HG02642 (cell line): Measurements from ENCODE around the gene ERCC5.

Experiments used
- ATAC-seq: cut with Tn5 transposase; IDR thresholded peaks from one replicate; pipeline ENCODE4 v1.9.1; 2021; ENCODE audit warnings: mild to moderate bottlenecking; ENCODE audit not compliant: unreplicated experiment, poor library complexity

Gene ERCC5

DNA sequence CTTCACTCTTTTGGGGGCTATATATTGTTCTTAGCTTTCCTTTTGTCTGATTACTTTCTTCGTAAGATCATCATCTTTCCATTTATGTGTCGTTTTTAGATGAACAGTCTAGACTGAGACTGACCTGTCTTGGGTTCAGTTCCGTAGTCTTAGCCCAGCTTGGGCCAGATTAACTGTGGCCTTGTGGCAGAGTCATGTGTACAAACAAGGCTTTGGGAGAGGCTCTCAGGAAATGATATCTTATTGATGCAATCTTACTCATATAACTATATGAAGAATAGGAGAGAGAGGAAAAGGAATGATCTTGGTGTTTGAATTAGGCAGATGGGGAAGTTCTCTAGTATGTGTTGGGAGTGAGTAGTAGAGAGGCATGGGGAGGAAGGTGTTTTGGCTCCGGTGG, 6.8 kb upstream of the ERCC5 start:
- ATAC-seq: no peak

DNA sequence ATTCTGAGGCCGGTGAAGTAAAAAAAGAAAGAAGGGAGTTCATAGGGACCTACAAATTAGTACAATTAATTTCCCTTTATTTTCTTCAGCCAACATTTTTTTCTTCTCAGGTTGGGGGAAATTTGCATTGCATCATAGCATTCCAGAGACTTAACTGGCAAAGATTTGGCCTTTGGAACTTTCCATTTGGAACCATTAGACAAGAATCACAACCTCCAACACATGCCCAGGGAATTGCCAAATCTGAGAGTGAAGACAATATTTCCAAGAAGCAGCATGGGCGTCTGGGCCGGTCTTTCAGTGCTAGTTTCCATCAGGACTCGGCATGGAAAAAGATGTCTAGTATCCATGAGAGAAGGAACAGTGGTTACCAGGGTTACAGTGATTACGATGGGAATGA, 6.4 kb upstream of the ERCC5 start:
- no peak for ATAC-seq

DNA sequence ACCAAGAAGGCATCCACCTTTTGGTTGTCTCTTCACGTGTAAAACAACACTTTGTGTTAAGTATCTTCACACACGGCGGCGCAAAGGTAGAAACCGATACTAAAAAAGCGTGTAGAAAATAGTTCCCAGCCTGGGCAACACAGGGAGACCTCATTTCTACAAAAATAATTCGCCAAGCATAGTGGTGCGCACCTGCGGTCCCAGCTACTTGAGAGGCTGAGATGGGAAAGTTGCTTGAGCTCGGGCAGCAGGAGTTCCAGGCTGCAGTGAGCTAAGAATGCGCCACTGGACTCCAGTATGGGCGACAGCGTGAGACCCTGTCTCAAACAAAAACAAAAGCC, 573 bp upstream of the ERCC5 start:
- ATAC-seq: peak; percentile 28

DNA sequence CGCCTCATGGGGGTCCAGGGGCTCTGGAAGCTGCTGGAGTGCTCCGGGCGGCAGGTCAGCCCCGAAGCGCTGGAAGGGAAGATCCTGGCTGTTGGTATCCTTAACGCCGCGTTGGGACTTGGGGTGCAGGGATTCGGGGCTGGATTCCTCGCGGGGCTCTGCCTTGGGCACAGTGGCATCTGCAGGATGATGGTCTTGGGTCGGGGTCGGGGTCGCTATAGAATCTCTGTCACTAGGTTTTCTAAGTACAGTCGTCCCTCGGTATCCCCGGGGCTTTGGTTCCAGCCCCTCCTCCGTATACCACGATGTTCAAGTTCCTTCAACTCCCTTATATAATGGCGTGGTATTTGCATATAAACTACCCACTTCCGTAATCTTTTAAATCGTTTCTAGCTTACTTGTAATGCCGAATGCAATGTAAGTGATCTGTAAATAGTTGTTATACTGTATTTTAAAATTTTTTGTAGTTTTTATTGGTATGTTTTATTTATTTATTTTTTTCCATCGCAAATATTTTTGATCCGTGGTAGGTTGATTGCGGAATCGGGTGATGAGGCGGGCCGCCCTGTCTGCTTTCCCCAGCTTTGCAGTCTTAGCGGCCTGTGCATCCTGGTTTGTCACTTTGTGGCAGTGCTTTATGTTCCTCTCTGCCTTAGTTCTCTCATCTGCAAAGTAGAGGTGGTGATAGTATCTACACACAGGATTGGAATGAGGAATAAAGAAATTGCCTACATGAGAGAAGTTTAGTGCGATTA, 606 bp downstream of the ERCC5 start:
- ATAC-seq: peak; percentile 32

DNA sequence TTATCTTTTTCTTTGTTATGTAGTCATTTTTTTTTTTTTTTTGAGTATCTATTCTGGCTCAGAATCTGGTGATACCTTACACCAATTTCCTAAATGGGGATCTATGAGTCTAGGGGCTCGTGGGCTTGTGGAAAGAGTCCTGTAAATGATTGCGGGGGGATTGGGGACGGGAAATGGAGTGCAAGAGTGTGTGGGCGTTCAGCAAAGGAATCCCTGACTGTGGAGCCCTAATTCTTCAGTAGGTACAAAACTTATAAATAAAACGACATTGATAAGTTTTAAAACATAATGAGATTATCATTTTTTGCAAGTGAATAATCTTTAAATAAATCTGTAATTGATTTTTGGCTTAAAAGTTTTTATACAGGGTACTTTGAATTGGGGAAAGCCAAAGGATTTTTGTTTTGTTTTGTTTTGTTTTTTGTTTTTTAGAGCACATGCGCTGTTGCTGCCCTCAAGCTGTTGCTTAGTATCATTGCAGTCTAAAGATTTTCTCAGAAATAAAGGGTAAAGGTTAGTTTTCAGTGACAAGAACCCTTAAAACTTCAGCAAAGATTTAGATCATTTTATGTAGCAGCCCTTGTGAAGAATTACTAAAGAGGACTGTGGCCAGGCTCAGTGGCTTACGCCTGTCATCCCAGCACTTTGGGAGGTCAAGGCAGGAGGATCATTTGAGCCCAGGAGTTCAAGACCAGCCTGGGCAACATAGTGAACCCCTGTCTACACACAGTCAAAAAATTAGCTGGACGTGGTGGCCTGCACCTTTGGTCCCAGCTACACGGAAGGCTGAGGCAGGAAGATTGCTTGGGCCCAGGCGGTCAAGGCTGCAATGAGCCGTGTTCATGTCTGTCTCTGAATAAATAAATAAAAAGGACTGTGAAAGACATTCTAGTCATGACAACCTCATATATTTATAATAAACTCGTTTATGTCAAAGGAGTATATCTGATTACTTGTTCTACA, 1.7 kb downstream of the ERCC5 start:
- ATAC-seq: no peak

DNA sequence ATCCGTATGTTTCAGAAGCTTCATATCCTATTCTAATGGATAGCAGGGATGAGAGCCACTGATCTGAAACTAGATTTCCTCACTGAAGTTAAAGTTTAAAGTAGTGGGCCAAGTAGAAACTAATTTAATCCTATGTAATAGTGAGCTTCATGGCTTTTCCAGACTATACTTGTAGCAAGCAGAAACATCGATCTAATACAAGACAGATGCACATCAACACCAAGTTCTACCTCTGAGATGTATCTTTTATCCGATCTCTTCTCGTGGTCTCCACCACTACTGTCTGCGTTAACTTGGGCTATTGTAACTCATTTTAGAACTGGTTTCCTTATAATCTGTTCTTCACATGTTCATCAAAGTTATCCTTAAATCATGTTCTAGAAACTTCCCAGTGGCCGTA, 3.1 kb downstream of the ERCC5 start:
- ATAC-seq: no peak

DNA sequence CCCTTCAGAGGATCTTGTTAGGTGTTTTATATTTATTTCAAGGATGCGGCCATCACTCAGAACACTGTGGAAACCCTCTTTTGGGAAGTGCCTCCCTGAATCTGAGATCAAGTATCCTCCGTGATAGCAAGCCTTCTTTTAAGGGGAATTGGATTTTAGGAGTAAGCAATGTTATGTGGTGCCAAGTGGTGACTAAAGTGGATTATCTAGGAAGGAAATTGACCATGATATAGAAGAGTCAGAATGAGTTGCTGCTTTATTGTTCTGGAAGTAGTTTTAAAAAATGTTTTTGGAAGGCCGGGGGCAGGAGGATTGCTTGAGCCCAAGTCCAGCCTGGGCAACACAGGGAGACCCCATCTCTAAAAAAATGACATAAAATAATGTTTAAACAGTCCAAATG, 6.7 kb downstream of the ERCC5 start:
- ATAC-seq: no peak

DNA sequence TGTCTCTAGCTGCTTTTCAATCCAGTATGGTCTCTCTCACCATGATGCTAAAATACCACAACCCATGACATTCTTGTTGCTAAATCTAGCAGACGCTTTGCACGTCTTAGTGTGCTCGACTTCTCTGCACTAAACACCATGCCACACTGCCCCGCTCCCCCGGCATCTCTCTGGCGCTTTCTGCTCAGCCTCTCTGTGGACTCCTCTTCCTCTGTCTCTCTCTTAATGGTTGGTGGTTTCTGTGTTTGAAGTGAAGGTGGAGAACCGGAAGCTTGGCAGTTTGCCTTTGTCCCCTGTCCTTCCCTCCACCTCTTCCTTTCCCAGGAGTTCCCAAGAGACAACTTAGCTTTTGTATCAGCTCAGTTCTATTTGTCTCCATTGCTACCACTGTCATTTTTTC, 8.8 kb downstream of the ERCC5 start:
- ATAC-seq: no peak

DNA sequence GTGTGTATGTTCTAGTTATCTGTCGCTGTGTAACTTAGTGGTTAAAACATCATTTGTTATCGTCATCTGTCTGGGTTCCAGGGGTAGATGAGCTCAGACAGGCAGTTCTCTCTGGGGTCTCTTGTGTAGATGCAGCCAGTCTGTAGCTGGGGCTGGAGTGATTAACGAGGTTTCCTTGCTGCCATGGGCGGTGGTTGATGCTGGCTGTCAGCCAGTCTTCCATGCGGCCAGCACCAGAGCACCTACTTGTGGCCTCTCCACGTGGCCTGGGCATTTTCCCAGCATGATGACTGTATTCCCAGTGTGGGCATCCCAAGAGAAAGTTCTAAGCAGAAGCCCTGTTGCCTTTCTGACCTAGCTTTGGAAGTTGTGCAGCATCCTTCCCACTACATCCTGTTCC, 10.7 kb downstream of the ERCC5 start:
- ATAC-seq: no peak

DNA sequence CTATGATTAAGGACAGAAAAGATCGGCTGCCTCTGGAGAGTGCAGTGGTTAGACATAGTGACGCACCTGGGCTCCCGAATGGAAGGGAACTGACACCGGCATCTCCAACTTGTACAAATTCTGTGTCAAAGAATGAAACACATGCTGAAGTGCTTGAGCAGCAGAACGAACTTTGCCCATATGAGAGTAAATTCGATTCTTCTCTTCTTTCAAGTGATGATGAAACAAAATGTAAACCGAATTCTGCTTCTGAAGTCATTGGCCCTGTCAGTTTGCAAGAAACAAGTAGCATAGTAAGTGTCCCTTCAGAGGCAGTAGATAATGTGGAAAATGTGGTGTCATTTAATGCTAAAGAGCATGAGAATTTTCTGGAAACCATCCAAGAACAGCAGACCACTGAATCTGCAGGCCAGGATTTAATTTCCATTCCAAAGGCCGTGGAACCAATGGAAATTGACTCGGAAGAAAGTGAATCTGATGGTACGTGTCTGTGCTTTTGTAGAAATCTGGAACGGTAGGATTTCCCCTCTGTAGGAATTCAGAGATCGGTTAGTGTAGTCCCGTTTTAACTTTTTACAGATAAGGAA, 16.9 kb downstream of the ERCC5 start:
- no peak for ATAC-seq

DNA sequence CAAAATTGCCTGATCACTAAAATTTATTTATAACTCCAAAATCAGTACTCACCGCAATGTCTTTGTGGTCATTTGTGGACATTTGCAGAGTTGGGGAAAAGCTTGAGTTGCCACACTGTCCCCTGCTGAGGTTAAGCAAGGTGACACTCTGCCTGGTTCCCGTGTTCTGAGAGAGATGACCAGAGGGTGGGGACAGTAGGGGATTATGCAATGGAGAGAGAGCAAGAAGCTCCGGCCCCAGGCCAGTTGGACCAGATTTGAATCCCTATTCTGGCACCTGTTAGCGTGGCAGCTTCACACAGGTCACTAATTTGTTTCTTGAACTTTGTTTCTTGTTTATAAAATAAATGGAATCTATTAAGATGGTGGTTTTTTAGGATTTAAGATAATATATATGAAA, 17.8 kb downstream of the ERCC5 start:
- no peak for ATAC-seq

DNA sequence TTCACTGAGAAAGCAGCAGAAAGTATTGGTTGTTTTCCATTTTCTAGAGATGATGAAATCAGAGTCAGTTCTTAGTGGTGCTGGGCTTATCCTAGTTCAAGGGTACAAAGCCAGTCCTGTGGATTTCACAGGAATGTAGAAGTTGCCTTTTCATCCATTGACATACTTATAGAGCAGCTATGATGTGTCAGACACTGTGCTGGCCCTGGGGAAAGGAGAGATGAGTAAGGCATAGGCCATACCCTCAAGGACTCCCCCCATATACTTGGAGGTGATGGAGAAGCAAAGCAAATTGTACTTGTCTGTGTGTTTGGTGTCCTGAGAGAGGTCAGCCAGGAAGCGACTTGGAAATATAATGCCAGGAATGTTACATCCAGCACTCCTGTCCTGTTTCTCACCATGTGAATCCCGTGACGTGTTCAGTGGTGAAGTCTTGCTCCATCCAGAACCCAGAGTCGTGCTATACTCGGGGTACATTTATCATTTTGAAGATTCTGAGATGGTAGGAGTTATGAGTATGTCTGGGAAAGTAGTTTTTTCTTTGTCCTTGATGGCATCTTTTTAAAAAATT, 22.6 kb downstream of the ERCC5 start:
- ATAC-seq: no peak

DNA sequence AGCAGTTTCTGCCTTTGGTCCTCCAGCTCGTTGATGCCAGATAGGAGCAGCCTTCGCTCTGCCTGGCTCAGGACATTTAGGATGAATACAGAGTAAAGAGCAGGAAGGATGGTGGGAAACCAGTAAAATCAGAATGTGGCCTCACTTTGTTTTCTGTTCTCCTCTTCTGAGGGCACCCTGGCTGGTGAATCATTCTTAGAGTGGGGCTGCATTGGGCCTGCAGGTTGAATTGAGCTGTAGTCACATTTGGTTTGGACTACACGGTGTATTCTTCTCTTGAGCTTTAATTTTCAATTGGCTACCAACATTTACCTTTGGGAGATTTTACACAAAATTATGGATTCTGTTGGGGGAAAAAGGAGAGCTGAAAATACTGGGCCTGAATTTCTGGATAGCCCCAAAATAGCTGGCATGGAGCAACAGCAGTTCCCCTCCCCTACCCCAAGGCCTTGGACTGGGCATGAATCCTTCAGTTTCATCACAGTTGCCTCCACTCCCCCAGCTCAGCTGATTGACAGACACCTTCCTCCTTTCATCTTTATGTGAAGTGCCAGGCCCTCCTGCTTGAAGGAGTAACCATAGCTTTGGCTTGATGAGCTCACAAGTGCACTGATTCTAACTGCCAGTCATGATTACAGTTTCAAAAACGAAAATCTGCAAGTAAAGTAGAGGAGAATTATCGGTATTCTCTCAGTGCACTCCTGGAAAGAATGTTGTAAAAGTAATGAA, 24.3 kb downstream of the ERCC5 start:
- ATAC-seq: peak; percentile 18

DNA sequence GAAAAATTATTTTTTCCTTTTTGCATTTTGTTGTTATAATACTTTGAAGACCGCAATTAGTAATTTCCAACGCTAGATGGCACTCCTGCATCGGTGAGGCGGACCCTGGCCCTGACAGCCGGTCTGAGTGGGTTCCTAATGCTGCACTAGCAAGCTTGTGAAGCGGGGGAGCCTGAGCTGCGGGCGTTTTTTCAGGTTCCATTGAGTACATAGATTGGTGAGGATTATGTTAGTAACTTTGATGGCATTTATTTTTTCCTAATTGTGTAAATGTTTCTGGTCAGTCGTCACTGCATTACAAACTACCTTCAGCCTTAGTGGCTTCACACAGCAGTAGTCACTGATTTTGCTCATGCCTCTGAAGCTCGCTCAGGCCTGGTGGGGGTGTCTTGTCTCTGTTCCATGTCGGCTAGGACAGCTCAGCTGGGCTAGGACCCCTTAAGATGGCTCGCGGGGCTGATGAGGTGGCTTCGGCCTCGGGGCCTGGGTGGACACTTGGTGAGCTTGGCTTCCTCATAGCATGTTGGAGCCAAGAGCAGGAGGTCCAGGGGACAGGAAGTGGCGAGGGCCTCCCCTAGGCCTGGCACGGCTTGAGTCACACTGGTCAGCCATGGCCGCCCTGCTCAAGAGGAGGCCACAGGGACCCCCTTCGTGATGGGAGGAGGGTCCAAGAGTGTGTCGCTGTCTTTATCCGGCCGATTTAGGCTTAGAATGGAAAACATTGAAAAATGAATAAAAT, 25.0 kb downstream of the ERCC5 start:
- ATAC-seq: peak; percentile 81

DNA sequence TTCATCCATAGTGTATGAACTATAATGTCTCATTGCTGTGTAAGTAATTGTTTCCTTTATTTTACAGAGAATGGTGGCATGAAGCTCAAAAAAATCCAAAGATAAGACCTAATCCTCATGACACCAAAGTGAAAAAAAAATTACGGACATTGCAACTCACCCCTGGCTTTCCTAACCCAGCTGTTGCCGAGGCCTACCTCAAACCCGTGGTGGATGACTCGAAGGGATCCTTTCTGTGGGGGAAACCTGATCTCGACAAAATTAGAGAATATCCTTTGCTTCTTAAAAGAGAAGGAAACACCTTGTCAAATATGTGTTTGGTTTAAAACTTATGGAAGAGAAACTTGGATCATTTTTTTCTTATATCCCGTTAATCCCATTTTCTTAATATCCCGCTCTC, 26.3 kb downstream of the ERCC5 start:
- no peak for ATAC-seq

DNA sequence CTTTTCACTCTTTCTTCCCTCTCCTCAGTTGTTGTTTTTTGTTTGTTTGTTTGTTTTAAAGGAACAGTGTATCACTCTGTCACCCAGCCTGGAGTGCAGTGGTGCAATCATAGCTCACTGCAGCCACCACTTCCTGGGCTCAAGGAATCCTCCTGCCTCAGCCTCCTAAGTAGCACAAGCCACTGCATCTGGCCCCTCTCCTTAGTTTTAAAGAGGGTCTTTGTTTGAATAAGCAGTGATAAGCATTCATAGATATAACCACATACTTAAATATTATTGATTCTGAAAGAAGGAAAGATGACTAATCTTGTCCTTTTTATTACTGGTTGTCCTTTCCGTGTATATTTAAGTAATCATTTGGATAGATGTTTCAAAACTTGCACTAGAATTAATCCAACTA, 26.7 kb downstream of the ERCC5 start:
- no peak for ATAC-seq

DNA sequence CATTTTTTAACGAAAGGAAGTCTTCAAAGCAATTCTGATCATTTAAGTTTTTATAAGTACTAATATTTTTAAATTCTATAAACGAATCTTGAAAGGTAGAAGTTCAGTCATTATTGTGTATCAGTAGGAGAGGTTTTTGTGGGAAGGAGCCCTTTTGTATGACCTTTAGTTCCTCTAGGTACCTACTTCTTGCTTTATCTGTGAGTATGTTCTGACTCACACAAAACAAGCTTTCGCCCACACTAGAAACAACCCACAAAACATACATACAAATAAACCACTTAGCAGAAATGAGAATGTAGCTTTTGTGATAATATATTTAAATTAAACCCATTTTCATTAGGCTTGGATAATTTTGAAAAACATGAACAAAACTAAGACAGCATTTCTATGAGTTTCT, 27.8 kb downstream of the ERCC5 start:
- peak; percentile 52 for ATAC-seq

DNA sequence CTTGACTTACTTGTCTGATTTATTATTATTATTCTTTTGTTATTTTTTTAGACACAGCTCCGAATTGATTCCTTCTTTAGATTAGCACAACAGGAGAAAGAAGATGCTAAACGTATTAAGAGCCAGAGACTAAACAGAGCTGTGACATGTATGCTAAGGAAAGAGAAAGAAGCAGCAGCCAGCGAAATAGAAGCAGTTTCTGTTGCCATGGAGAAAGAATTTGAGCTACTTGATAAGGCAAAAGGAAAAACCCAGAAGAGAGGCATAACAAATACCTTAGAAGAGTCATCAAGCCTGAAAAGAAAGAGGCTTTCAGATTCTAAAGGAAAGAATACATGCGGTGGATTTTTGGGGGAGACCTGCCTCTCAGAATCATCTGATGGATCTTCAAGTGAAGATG, 29.4 kb downstream of the ERCC5 start:
- no peak for ATAC-seq

DNA sequence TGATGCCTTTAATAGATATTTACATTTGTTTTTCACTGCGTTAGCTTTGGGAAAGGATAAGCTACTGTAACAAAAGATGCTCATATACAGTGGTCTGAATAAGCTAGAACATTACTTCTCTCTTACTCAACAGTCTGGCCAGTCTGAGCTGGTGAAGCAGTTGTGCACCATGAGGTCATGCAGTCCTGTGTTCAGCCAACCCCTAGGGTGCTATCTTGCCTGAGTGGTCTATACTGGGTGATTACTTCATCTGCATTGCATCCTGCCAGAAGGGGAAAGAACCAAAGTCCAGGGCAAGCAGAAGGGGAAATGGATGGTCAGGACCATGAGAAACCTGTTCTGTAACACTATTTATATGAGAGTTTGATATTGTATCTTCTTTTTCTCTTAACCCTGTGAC, 31.5 kb downstream of the ERCC5 start:
- ATAC-seq: no peak

DNA sequence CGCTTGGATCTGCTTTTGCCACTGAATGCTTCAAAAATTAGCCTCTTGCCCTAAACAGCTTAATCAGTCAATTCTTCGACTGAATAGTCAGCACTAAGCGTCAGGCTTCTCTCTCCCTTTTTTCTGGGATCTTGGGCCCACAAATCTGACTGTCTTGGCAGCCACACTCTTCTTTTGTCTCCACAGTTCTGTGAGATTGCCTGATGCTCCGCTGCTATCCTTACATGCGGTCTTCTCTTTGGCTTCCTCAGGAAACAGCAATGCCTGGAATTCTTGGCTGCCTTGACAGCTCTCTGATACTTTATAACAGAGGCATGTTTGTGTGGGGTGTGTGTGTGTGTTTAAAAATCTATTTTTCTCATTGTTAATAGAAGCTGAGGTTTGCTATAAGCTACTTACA, 32.6 kb downstream of the ERCC5 start:
- no peak for ATAC-seq
